GM12892 (cell line): ENCODE measurements around the gene TESK2.

Experiments used
- POLR2A ChIP-seq: IDR thresholded peaks from 2 replicates; pipeline ENCODE4 v1.6.1; 2011; ENCODE audit warnings: low read depth, low read length, control low read depth
- POLR2AphosphoS5 ChIP-seq: IDR thresholded peaks from 2 replicates; pipeline ENCODE4 v1.6.1; 2011; ENCODE audit warnings: low read depth, low read length, control low read depth

DNA sequence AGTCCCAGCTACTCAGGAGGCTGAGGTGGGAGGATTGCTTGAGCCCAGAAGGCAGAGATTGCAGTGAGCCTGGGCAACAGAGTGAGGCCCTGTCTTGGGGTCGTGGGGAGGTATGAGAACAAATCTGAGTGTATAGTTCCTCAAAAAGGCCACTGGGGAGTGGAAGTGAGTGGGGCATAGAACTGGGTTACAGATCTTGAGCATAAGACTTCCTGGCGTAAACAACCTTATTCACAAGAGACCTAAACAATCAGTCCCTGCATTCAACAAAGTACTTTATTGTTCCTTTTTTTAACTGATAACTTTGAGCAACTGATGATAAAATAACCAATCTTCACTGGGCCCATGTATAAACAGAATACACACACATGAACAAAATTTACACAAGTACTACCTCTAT is 78.1 kb downstream of the TESK2 start:
- TF ChIP-seq POLR2A (no peak), POLR2AphosphoS5 (no peak)
